Stimulated activated CD8-positive, alpha-beta memory T cell treated with anti-CD3 and anti-CD28 coated beads, Interleukin-4, amount 100 ng/mL, for 24 hours (primary cell): ENCODE measurements around the gene INIP.
"Not testable (repeated sequence)": the region's sequence is repeated elsewhere in the genome, so short reads cannot be mapped to it uniquely, and the experiment has no call there.

Experiments
- DNase-seq: peaks from one replicate; pipeline ENCODE4 v3.0.0-alpha.2; 2020; ENCODE audit warnings: low read depth

Gene INIP

GRCh38 chr9:112734892-112735291 lies 17.0 kb upstream of the INIP start:
- DNase-seq: no peak

- DNase-seq: no peak
Measured at GRCh38 chr9:112731971-112732370, 14.1 kb upstream of the INIP start.

GRCh38 chr9:112728401-112728800 lies 10.5 kb upstream of the INIP start:
- no peak for DNase-seq

GRCh38 chr9:112726428-112726827 lies 8.5 kb upstream of the INIP start:
- DNase-seq: no peak

- DNase-seq: no peak
Measured at GRCh38 chr9:112725961-112726360, 8.0 kb upstream of the INIP start.

GRCh38 chr9:112722749-112723148 lies 4.8 kb upstream of the INIP start:
- not testable (repeated sequence) for DNase-seq

- DNase-seq: no peak
Measured at GRCh38 chr9:112720113-112720780, 2.3 kb upstream of the INIP start.

- no peak for DNase-seq
Measured at GRCh38 chr9:112719696-112720095, 1.8 kb upstream of the INIP start.

- DNase-seq: no peak
Measured at GRCh38 chr9:112719241-112719691, 1.3 kb upstream of the INIP start.

- DNase-seq: no peak
Measured at GRCh38 chr9:112712678-112713077, 5.2 kb downstream of the INIP start.

GRCh38 chr9:112711050-112711689 lies 6.7 kb downstream of the INIP start:
- DNase-seq: no peak

- no peak for DNase-seq
Measured at GRCh38 chr9:112705768-112706427, 12.0 kb downstream of the INIP start.

GRCh38 chr9:112703304-112703703 lies 14.6 kb downstream of the INIP start:
- no peak for DNase-seq

GRCh38 chr9:112700085-112700484 lies 17.8 kb downstream of the INIP start:
- DNase-seq: no peak

- no peak for DNase-seq
Measured at GRCh38 chr9:112699230-112699629, 18.7 kb downstream of the INIP start.

- DNase-seq: no peak
Measured at GRCh38 chr9:112696461-112696860, 21.5 kb downstream of the INIP start.

- DNase-seq: no peak
Measured at GRCh38 chr9:112694706-112695555, 23.0 kb downstream of the INIP start.

- no peak for DNase-seq
Measured at GRCh38 chr9:112689161-112689740, 28.7 kb downstream of the INIP start.

GRCh38 chr9:112680731-112681402 lies 37.0 kb downstream of the INIP start:
- no peak for DNase-seq

- no peak for DNase-seq
Measured at GRCh38 chr9:112677040-112677439, 40.9 kb downstream of the INIP start.

- DNase-seq: not testable (repeated sequence)
Measured at GRCh38 chr9:112673221-112673620, 44.7 kb downstream of the INIP start.
